GM18502 (cell line): ENCODE data around the gene CALHM3.
A peak's percentile ranks its signal among the peaks of the same experiment; 100 is the strongest.

Source experiments
- ATAC-seq: cut with Tn5 transposase; IDR thresholded peaks from one replicate; pipeline ENCODE4 v1.9.1; 2021; ENCODE audit warnings: mild to moderate bottlenecking; ENCODE audit not compliant: unreplicated experiment, poor library complexity

CALHM3 gene

GRCh38 chr10:103451831-103452505 lies 27.1 kb downstream of the CALHM3 start, which contains the start of gene CALHM2:
Gene CALHM2, minus strand, starts transcription at chr10:103452370. Its CDS starts 2,429 bp downstream, at chr10:103449941.
- ATAC-seq = peak; percentile 70

DNA sequence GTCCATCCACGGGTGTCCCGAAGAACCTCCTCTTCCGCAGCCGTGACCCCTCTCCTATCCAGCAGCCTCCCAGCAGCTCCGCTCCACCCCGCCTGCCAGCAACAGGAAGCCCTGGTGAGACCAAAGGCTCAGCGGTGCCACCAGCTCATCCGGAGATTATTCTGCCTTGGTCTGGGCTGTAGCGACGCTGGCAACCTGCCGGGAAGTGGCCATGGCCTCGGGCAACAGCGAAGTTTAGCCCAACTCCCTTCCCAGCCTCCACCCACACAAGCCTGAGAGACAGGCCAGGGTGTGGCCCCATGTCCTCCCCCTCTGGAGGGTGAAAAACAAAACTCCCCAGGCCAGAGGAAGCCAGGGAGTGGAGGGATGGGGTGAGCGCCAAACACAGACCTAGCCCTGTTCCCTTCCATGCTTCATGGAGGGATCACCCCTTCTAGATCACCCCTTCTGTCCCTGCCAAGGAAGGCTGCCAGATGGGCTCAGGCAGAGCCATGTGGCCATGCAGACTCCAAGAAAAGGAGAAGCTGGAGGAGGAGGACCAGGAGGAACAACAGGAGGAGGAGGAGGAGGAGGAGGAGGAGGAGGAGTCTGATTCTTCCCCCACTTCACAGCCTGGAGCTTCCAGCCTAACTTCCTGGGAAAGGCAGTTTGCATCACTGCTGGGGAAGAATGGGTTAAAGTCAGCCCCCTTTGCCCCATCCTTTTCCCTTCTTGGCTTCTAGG lies 27.8 kb downstream of the CALHM3 start:
- no peak for ATAC-seq

DNA sequence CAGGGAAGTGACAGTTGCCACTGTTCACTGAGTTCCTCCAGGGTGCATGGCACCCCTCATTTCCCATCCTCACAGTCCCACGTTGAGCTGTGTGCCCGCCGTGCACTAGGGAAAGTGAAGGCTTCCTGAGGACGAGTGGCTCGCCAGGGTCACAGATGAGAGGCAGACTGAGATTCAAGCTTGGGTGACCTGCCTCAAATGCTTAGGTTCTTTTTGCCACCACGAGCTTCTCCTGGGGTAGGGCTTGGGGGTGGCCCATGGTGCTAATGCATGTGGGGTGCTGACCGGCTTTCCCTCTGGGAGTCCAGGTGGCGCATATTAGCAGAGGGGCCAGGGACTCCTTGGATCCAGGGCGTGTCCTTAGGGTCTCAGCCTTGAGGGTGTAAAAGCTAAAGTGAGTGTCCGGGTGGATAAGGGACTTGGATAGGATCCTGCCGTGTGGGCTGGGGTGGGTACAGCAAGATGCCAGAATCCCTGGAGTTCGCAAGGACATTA lies 28.8 kb downstream of the CALHM3 start:
- ATAC-seq = no peak

DNA sequence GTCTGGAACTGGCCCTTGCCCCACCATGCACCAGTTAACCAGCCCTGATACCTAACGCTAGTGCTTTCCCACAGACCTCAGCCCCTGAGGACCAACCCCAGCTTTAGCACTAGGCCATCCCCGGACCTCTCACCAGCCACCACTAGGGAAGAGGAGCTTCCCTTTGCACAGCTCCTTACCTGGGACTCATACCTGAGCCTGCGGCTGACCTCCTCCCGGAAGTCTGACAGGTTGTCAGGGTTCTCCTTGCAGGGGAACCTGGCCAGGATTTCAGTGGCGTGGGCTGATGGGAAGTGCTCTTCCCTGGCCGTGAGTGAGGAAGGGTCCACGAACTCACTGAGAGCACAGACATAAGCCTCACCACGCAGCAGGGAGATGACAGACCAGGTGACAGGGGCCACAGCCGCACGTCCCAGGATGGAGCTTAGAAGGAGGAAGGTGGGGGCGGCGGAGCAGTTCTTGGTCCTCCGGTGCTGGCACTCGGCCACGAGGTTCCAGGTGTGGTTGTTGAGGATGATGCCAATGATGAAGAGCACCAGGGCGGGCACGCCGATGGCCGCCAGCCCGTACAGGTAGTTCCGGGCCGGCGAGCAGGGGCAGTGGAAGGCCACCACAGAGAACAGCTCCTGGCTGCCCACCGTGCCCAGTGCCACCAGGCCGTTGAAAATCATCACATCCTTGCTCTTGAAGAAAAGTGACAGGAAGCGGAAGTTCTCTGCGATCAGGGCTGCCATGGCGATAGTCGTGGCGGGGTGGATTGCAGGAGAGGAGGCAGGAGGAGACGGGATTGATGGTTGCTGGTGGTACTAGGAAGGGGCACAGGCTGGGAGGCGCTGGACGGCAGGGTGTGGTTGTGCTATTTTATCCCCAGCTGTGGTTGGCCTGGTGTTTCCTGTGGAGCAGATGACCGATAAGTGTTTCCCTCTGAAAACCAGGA lies 29.6 kb downstream of the CALHM3 start:
- no peak for ATAC-seq

GRCh38 chr10:103448746-103449145 lies 30.3 kb downstream of the CALHM3 start:
- ATAC-seq = no peak

GRCh38 chr10:103447187-103447586 lies 31.9 kb downstream of the CALHM3 start:
- ATAC-seq = no peak

DNA sequence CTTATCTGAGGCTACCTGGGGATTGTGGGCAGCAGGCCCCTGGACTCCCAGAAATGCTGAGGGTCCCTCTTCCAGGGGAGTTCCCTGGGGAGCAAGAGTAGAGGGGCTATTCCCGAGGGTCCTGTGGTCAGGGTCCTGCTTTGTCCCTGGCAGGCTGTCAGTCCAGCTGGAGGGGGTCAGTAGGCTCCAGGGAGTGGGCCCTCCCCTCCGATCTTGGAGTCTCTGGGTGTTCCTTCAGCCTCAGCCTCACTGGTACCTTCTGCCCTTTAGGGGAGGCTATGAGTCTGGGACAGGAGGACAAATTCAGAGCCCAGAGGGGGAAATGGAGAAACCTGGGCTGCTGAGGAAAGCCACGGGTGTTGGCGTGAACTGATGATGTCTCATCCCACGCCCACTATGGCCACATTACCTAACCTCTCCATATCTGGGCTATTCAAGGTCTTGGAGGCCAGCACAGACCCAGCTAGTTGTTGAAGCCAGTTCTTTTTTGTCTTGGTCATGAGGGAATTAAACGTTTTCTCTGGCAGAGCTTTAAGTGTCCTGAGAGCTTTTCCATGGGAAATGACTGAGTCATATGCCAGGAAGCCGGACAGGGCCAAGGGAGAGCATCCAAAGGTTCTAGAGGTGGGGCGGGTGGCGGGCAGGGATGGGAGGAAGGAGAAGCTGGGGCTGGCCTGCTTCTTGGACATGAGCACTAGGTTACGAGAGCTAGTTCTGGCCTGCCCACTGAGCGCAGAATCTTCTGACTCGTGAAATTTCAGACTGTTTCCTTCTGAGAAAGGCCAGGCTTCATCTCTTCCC lies 33.1 kb downstream of the CALHM3 start:
- ATAC-seq = no peak

DNA sequence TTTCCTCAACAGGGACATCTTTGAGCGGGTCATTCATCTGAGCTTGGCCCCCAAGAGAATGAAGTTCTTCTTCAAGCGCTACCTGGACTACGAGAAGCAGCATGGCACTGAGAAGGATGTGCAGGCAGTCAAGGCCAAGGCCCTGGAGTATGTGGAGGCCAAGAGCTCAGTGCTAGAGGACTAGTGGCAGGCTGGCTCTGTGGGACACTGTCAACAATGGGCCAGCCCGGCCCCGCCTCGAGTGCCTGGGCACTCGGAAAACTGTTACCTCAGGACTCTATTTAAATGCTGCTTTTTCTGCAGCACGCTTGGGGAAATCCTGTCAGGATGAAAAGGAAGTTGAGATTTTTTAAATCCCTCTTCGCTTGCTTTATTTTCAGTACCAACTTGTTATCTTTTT lies 33.7 kb downstream of the CALHM3 start:
- ATAC-seq = no peak

GRCh38 chr10:103444478-103444877 lies 34.6 kb downstream of the CALHM3 start:
- no peak for ATAC-seq

DNA sequence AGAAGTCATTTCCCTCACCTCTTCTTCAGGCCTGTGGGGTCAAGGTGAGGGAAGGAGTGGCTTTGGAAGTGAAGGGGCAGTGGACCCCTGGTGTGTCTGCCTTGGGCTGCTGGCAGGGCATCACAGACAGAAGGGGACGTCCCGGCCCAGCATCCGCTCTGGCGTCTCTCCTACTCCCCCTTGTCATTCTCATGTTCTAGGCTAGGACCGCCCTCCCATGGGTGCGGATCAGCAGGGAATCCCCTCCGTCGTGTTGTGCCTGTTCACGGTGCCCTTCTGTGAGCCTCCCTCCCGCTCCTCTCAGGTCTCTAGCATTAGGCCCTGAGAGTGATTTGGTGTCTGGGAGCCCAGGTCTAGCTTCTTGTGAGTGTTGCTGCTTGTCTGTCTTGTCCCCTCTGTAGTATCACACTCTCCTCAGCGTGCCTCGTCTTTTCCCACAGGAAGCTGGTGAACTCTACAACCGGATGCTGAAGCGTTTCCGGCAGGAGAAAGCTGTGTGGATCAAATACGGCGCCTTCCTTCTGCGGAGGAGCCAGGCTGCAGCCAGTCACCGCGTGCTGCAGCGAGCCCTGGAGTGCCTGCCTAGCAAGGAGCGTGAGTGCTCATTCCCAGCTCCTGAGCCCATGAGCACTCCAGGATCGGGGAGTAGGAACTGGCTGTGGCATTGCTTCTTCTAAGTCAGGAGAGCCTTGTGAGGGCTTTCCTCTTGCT lies 35.4 kb downstream of the CALHM3 start:
- ATAC-seq = no peak

- no peak for ATAC-seq
These were observed 37.0 kb downstream of the CALHM3 start for GRCh38 chr10:103442031-103442461.

DNA sequence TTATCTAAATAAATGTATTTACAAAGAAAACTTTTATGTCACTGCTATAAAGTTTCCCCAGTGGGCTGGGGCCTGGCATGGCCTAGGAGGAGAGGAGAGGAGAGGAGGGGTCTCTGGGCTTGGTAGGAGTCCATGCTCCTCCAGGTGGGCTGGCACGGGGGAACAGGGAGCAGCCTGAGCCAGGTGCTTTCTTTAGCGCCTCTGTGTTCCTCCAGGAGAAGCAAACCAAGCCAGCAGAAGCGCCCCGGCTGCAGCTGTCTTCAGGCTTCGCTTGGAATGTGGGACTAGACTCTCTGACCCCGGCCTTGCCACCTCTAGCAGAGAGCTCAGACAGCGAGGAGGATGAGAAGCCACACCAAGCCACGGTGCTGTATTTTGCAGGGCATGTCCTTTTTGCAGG lies 37.4 kb downstream of the CALHM3 start:
- no peak for ATAC-seq

DNA sequence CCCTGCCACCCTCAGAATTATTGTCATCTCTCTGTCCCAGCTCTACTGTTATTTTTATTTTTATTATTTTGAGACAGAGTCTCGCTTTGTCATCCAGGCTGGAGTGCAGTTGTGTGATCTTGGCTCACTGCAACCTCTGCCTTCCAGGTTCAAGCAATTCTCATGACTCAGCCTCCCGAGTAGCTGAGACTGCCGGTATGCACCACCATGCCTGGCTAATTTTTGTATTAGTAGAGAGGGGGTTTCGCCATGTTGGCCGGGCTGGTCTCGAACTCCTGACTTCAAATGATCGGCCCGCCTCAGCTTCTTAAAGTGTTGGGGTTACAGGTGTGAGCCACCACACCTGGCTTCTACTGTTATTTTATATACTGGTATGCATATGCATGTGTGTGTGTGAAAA lies 37.8 kb downstream of the CALHM3 start:
- ATAC-seq = no peak

DNA sequence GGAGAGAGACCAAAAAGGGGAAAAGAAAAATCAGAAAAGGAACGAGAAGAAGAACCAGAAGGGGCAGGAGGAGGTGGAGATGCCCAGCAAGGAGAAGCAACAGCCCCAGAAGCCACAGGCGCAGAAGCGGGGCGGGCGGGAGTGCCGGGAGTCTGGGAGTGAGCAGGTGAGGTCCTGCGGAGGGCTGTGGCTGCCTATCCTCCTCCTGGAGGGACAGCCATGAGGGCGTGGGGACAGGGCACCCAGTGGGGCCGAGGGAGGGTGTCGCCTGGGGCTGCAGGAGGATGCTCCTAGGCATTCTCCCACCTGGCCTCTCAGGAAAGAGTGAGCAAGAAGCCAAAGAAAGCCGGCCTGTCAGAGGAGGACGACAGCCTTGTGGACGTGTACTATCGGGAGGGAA lies 38.6 kb downstream of the CALHM3 start:
- no peak for ATAC-seq

- no peak for ATAC-seq
These were observed 39.3 kb downstream of the CALHM3 start for GRCh38 chr10:103439776-103440175.

GRCh38 chr10:103433858-103434257 lies 45.2 kb downstream of the CALHM3 start:
- no peak for ATAC-seq

GRCh38 chr10:103431902-103432301 lies 47.1 kb downstream of the CALHM3 start:
- ATAC-seq = no peak

GRCh38 chr10:103429647-103430046 lies 49.4 kb downstream of the CALHM3 start:
- ATAC-seq = no peak

DNA sequence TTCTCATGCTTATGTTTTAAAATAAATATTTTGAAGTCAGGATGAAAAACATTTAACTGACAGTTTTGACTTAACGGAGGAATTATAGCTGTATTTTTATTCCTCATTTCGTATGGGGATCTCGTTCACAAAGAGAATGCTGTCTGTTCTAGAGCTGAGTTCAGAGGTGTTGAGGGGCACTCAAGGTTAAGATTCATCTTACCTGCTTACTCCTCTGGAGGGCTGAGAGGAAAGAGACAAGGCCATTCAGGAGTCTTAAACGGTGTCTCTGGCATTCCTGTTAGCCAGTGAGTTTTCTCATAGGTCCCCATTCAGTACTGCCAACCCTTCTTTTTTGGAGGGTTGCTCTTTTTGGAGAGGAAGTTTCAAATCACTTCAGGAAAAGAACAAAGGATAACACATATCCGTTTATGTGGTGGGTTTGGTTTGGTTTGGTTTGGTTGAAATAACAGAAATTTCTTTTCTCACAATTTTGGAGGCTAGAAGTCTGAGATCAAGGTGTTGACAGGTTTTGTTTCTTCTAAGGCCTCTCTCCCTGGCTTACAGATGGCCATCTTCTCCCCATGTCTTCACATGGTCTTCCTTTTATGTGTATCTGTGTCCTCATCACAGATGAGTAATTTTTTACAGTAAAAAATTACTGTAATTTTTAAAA lies 49.9 kb downstream of the CALHM3 start:
- no peak for ATAC-seq
